Ishikawa (cell line): ENCODE data around the gene BCL2L11.

Experiments
- CEBPB ChIP-seq: IDR thresholded peaks from 2 replicates; pipeline ENCODE4 v1.6.1; 2012
- CREB1 ChIP-seq: IDR thresholded peaks from 2 replicates; pipeline ENCODE4 v1.6.1; 2012; ENCODE audit warnings: low read depth
- EGR1 ChIP-seq: IDR thresholded peaks from 2 replicates; pipeline ENCODE4 v1.6.1; 2012
- EP300 ChIP-seq: IDR thresholded peaks from 2 replicates; pipeline ENCODE4 v1.6.1; 2012; ENCODE audit warnings: borderline replicate concordance
- FOXM1 ChIP-seq: IDR thresholded peaks from 2 replicates; pipeline ENCODE4 v1.6.1; 2012; ENCODE audit warnings: low read depth, borderline replicate concordance
- NFIC ChIP-seq: IDR thresholded peaks from 2 replicates; pipeline ENCODE4 v1.6.1; 2012
- RAD21 ChIP-seq: IDR thresholded peaks from 2 replicates; pipeline ENCODE4 v1.6.1; 2012; ENCODE audit warnings: low read depth
- TAF1 ChIP-seq: IDR thresholded peaks from 2 replicates; pipeline ENCODE4 v1.6.1; 2012; ENCODE audit warnings: low read depth, mild to moderate bottlenecking
- TCF12 ChIP-seq: IDR thresholded peaks from 2 replicates; pipeline ENCODE4 v1.6.1; 2012; ENCODE audit warnings: low read depth
- TEAD4 ChIP-seq: IDR thresholded peaks from 2 replicates; pipeline ENCODE4 v1.6.1; 2012
- USF1 ChIP-seq: IDR thresholded peaks from 2 replicates; pipeline ENCODE4 v1.6.1; 2012
- YY1 ChIP-seq: IDR thresholded peaks from 2 replicates; pipeline ENCODE4 v1.6.1; 2012; ENCODE audit warnings: low read depth
- ZBTB7A ChIP-seq: IDR thresholded peaks from 2 replicates; pipeline ENCODE4 v1.6.1; 2012; ENCODE audit warnings: low read depth
- TF ChIP-seq, protein P1 (sequence below): IDR thresholded peaks from 2 replicates; pipeline ENCODE4 v1.6.1; 2012; ENCODE audit warnings: low read depth, mild to moderate bottlenecking
- TF ChIP-seq, protein P2 (sequence below): IDR thresholded peaks from 2 replicates; pipeline ENCODE4 v1.6.1; 2012

The BCL2L11 gene

DNA sequence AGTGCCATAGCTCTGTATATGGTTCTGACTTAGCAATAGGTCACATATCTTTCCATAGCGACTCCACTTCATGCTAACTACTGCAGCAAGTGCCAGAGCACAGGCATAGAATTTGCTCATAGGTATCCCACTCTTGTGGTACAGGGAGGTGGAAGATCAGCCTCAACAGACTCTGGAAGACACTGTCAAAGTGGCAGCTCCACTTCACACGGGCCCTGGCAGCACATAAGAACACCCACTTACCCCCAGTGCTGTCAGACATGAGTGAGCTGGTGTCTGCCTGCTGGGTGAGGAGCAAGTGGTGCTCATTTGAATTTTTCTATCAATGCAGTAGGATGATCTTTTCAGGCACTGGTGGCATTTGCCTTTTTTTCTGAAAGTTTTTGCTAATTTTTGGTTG lies 48.6 kb downstream of the BCL2L11 start:
- TF ChIP-seq EP300 = no peak
- TF ChIP-seq ZBTB7A = no peak
- no peak for TF ChIP-seq TCF12
- TF ChIP-seq EGR1 = no peak
- TF ChIP-seq CREB1 = no peak
- TF ChIP-seq, protein P1, sequence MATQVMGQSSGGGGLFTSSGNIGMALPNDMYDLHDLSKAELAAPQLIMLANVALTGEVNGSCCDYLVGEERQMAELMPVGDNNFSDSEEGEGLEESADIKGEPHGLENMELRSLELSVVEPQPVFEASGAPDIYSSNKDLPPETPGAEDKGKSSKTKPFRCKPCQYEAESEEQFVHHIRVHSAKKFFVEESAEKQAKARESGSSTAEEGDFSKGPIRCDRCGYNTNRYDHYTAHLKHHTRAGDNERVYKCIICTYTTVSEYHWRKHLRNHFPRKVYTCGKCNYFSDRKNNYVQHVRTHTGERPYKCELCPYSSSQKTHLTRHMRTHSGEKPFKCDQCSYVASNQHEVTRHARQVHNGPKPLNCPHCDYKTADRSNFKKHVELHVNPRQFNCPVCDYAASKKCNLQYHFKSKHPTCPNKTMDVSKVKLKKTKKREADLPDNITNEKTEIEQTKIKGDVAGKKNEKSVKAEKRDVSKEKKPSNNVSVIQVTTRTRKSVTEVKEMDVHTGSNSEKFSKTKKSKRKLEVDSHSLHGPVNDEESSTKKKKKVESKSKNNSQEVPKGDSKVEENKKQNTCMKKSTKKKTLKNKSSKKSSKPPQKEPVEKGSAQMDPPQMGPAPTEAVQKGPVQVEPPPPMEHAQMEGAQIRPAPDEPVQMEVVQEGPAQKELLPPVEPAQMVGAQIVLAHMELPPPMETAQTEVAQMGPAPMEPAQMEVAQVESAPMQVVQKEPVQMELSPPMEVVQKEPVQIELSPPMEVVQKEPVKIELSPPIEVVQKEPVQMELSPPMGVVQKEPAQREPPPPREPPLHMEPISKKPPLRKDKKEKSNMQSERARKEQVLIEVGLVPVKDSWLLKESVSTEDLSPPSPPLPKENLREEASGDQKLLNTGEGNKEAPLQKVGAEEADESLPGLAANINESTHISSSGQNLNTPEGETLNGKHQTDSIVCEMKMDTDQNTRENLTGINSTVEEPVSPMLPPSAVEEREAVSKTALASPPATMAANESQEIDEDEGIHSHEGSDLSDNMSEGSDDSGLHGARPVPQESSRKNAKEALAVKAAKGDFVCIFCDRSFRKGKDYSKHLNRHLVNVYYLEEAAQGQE = no peak
- no peak for TF ChIP-seq USF1
- TF ChIP-seq CEBPB = no peak
- no peak for TF ChIP-seq FOXM1
- TF ChIP-seq TAF1 = no peak
- no peak for TF ChIP-seq YY1
- no peak for TF ChIP-seq TEAD4

GRCh38 chr2:111169924-111170323 lies 49.2 kb downstream of the BCL2L11 start:
- TF ChIP-seq USF1 (no peak), RAD21 (no peak), ZBTB7A (no peak), TAF1 (no peak), NFIC (no peak), CEBPB (no peak), FOXM1 (no peak), TEAD4 (no peak)

DNA sequence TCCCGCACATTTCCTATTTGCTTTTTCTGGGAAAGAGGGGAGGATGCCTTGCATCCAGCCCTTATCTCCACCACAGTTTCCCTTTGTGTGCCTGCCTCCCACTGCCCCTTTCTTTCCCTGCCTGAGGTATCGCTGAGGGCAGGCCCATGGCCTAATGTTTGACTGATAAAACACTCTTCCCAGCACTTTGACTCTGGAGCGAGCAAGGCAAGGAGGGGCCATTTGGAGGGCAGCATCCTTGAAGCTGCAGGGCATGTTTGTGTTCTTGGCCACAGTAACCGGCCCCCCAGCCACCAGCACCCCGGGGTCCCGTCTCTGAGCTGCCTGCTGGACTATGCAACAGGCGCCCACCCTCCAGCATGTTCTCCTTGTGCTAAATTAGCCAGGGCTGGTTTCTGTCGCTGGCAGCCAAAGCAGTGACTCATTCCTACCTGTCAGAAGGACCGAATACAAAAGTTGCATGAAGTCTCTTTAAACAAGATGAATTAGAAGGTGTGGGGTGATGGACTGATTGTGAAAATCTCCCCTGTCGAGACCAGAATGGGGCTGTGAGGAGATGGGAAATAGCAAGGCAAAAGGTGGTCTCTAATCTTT lies 50.7 kb downstream of the BCL2L11 start:
- no peak for TF ChIP-seq TAF1
- no peak for TF ChIP-seq CEBPB
- TF ChIP-seq EGR1 = no peak
- no peak for TF ChIP-seq ZBTB7A
- no peak for TF ChIP-seq TEAD4

DNA sequence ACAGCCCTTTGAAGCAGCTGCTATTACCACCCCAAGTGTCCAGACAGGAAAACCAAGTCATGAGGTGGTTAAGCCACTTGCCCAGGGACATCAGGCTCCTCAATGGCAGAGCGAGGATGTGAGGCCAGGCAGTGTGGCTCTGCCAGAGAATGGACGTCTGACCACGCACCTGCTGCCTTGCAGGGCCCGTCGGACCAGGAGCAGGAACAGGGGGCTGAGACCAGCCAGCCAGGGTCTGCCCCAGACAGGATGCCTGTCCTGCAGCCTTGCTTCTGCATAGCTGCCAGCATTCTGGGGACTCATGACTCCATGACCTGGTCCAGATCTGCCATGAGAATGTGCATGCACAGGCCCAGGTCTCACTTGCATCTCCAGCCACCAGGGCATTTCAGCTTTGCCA lies 52.0 kb downstream of the BCL2L11 start:
- no peak for TF ChIP-seq YY1
- no peak for TF ChIP-seq TAF1
- no peak for TF ChIP-seq RAD21
- TF ChIP-seq ZBTB7A = no peak
- TF ChIP-seq EP300 = no peak
- no peak for TF ChIP-seq CEBPB
- TF ChIP-seq CREB1 = no peak
- TF ChIP-seq TEAD4 = no peak
- TF ChIP-seq USF1 = no peak
- TF ChIP-seq FOXM1 = no peak
- TF ChIP-seq, protein P1 = no peak
- TF ChIP-seq, protein P2, sequence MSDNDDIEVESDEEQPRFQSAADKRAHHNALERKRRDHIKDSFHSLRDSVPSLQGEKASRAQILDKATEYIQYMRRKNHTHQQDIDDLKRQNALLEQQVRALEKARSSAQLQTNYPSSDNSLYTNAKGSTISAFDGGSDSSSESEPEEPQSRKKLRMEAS = no peak
- no peak for TF ChIP-seq TCF12
- TF ChIP-seq EGR1 = no peak
- TF ChIP-seq NFIC = no peak

- TF ChIP-seq EGR1 (no peak), TCF12 (no peak), RAD21 (no peak), YY1 (no peak), FOXM1 (no peak), NFIC (no peak), ZBTB7A (no peak), CEBPB (no peak), TEAD4 (no peak), EP300 (no peak)
- TF ChIP-seq, protein P2 = no peak
- TF ChIP-seq, protein P1 = no peak
These were observed 52.6 kb downstream of the BCL2L11 start for GRCh38 chr2:111173338-111173737.
